ENCODE measurements around the gene HVCN1.

- no peak for TF ChIP-seq POLR2A (IDR thresholded peaks at IDR 0.05; ENCODE audit: low read depth, low read length)
- TF ChIP-seq TAF1 (IDR thresholded peaks at IDR 0.05; ENCODE audit: low read depth, low read length), result no peak
- TF ChIP-seq POLR2AphosphoS5 (IDR thresholded peaks at IDR 0.05; ENCODE audit: low read depth, low read length), result no peak
- TF ChIP-seq SPI1 (IDR thresholded peaks at IDR 0.05; ENCODE audit: low read depth, low read length), result no peak
- TF ChIP-seq POU2F2 (IDR thresholded peaks at IDR 0.05; ENCODE audit: low read depth, low read length), result no peak
Observed at GRCh38 chr12:110720516-110720915, 31.6 kb upstream of the HVCN1 start.
